CD4-positive, CD25-positive, alpha-beta regulatory T cell (primary cell): ENCODE measurements around the gene SLC38A8. TPM values are rescaled to one million over a fixed set of nuclear protein-coding genes. Genes with fewer than 3 reads are reported as not detected.

Experiments used
- ATAC-seq, 2 donors: fragments of 150-1000 bp; cut with Tn5 transposase; one replicate each; pipeline ENCODE4 v1.10.0; 2021; ENCODE audit warnings: low read depth in 2 of 2, moderate number of reproducible peaks in 2 of 2, moderate library complexity in 1 of 2
- DNase-seq, 3 donors: peaks; one replicate each; pipeline versions ENCODE4 v3.0.0 to v3.0.0-alpha.2; 2012 to 2022; ENCODE audit warnings: mixed read lengths in 1 of 3
- H3K27ac ChIP-seq: one replicate; pipeline ENCODE4 v1.7.0; 2013; ENCODE audit warnings: mild to moderate bottlenecking, low read length; ENCODE audit not compliant: insufficient read depth, poor library complexity, severe bottlenecking
- H3K27me3 ChIP-seq: one replicate; pipeline ENCODE4 v1.7.0; 2013; ENCODE audit warnings: low read length; ENCODE audit not compliant: control insufficient read depth, insufficient read depth
- H3K36me3 ChIP-seq: one replicate; pipeline ENCODE4 v1.7.0; 2013; ENCODE audit warnings: mild to moderate bottlenecking, low read length, moderate library complexity; ENCODE audit not compliant: control insufficient read depth, insufficient read depth
- H3K4me1 ChIP-seq: 2 replicates; pipeline ENCODE4 v1.7.0; 2013; ENCODE audit warnings: mild to moderate bottlenecking, low read length; ENCODE audit not compliant: insufficient read depth, control insufficient read depth, poor library complexity, severe bottlenecking
- H3K4me3 ChIP-seq: one replicate; pipeline ENCODE4 v1.7.0; 2013; ENCODE audit warnings: low read depth, mild to moderate bottlenecking, low read length, moderate library complexity
- H3K9me3 ChIP-seq, 2 experiments: 1 replicate in 1 of 2; 2 replicates in 1 of 2; pipeline ENCODE4 v1.7.0; 2013; ENCODE audit warnings: low read length in 2 of 2, mild to moderate bottlenecking in 1 of 2, moderate library complexity in 1 of 2; ENCODE audit not compliant: control insufficient read depth in 2 of 2
- H3K27ac Mint-ChIP-seq, 3 donors: one replicate each; pipeline ENCODE4 v1.8.0; 2020 to 2022; ENCODE audit warnings: mild to moderate bottlenecking in 3 of 3, mixed read lengths in 3 of 3, moderate library complexity in 2 of 3
- H3K27me3 Mint-ChIP-seq: one replicate; pipeline ENCODE4 v1.8.0; 2022; ENCODE audit warnings: mild to moderate bottlenecking, mixed read lengths
- H3K36me3 Mint-ChIP-seq: one replicate; pipeline ENCODE4 v1.8.0; 2020; ENCODE audit warnings: mixed read lengths
- H3K4me1 Mint-ChIP-seq, 4 donors: one replicate each; pipeline ENCODE4 v1.8.0; 2020 to 2022; ENCODE audit warnings: mixed read lengths in 4 of 4, mild to moderate bottlenecking in 1 of 4
- H3K4me3 Mint-ChIP-seq, 4 donors: one replicate each; pipeline ENCODE4 v1.8.0; 2020 to 2022; ENCODE audit warnings: mild to moderate bottlenecking in 4 of 4, mixed read lengths in 4 of 4, moderate library complexity in 3 of 4
- H3K9me3 Mint-ChIP-seq, 7 donors: one replicate each; pipeline ENCODE4 v1.8.0; 2020 to 2022; ENCODE audit warnings: mixed read lengths in 7 of 7, mild to moderate bottlenecking in 3 of 7, moderate library complexity in 2 of 7
- polyA plus RNA-seq, 4 donors: library from polyadenylated mRNA; unstranded; fragments of 300-500 nt; fragmentation: Illumina TruSeq; gene quantifications; one replicate each; pipeline ENCODE4 v1.2.3, GENCODE V29; 2021
- total RNA-seq: library from RNA; stranded (reverse); gene quantifications from one replicate; pipeline ENCODE4 v1.2.3, GENCODE V29; 2022

The SLC38A8 gene
- total and polyA plus RNA-seq, 5 donors from 2014 or later = not detected

DNA sequence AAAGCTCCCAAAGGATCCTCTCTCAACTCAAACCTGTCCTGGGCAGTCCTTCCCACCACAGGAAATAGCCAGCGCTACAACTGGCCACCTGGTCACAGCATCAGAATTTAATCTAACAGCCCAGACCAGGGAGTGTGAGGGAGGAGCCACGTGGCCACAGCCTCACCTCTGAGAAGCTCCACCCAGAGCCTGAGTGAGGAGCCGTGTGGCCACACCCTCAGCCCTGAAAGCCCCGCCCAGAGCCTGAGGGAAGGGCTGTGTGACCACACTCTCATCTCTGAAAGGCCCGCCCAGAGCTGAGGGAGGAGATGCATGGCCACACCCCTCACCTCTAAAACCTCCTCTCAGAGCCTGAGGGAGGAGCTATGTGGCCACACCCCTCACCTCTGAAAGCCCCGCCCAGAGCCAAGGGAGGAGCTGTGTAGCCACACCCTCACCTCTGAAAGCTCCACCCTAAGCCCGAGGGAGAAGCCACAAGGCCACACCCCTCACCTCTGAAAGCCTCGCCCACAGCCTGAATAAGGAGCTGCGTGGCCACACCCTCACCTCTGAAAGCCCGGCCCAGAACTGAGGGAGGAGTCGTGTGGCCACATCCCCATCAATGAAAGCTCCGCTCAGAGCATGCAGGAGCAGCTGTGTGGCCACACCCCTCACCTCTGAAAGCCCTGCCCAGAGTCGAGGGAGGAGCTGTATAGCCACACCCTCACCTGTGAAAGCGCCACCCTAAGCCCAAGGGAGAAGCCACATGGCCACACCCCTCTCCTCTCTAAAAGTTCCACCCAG lies 28.6 kb downstream of the SLC38A8 start:
- ATAC-seq (peak; percentile 49 to 64), DNase-seq (peak; percentile 22 to 64 (median 29))
- no peak overlapping the region for H3K27ac ChIP-seq
- H3K4me1 ChIP-seq = no peaks in the 10 kb centered on the region
- Mint-ChIP-seq H3K9me3 (peaks cover 0 to 3% (median 0%) of the 10 kb centered on the region in 7 donors), H3K27me3 (peaks cover 4% of the 10 kb centered on the region), H3K27ac (no peak overlapping the region), H3K36me3 (no peaks in the 10 kb centered on the region), H3K4me3 (peak overlapping the region in 1 of 4 donors; percentile 24), H3K4me1 (peaks cover 0 to 10% (median 4%) of the 10 kb centered on the region in 4 donors)
- H3K27me3 ChIP-seq = no peaks in the 10 kb centered on the region
- peaks cover 0 to 4% of the 10 kb centered on the region in 2 experiments for H3K9me3 ChIP-seq
- no peaks in the 10 kb centered on the region for H3K36me3 ChIP-seq
- no peak overlapping the region for H3K4me3 ChIP-seq

DNA sequence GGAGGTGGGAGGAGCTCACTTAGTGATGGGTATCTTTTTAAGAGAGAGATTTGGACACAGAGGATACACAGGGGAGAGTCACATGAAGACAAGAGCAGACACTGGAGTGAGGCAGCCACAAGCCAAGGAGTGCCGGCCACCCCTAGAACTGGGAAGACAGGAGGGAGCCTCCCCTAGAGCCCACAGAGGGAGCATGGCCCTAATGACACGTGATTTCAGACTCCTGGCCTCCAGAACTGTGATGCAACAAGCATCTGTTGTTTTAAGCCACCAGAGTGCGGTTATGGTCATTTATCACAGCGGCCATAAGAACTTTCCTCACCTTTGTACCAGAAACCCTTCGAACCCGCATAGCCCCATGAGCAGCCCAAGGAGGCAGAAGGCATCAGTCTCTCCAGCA lies 33.3 kb downstream of the SLC38A8 start:
- Histone ChIP-seq H3K27ac (no peak overlapping the region), H3K9me3 (peaks cover 0 to 4% of the 10 kb centered on the region in 2 experiments), H3K4me1 (no peaks in the 10 kb centered on the region), H3K27me3 (no peaks in the 10 kb centered on the region), H3K36me3 (no peaks in the 10 kb centered on the region), H3K4me3 (no peak overlapping the region)
- ATAC-seq (no peak), DNase-seq (no peak)
- Mint-ChIP-seq H3K36me3 (no peaks in the 10 kb centered on the region), H3K27me3 (peaks cover 12% of the 10 kb centered on the region), H3K4me3 (no peak overlapping the region), H3K9me3 (peaks cover 0 to 3% (median 0%) of the 10 kb centered on the region in 7 donors), H3K4me1 (peaks cover 0 to 3% (median under 1%) of the 10 kb centered on the region in 4 donors), H3K27ac (no peak overlapping the region)

DNA sequence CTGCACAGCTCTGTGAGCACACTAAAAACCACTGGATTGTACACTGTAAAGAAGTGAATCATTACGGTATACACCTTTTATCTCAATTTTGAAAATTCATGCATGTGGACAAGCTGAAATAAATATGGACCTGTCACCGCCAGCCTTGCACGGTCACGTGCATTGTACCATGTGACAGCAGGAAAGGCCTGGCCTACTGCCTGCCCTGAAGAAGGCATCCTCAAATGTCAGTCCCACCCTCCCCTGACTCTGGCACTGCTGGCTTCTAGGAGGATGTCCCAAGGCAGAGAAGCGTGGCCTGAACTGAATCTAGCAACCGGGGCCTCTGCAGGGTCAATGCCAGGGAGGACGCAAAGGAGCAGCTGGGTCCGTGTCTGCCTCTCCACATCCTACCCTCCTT lies 34.6 kb downstream of the SLC38A8 start:
- no peak for DNase-seq

DNA sequence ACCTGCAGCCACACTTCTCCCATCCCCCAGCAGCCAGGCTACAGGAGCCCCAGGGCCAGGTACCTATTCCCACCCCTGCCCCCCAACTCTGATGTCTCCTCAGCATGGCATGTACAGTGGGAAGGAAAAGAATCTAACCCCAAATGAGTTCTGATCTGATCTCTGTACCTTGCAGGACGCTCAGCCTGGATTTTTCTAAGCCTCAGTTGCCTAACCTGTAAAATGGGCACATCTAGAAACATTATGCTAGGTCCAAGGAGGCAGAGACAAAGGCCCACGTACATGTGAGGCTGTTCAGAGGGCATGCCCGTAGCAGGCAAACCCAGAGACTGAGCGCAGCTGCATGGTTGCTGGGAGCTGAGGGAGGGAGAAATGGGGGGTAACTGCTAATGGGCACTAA lies 35.1 kb downstream of the SLC38A8 start:
- ATAC-seq = no peak
- Histone ChIP-seq H3K36me3 (no peaks in the 10 kb centered on the region), H3K4me3 (no peak overlapping the region), H3K9me3 (no peaks in the 10 kb centered on the region), H3K4me1 (no peaks in the 10 kb centered on the region), H3K27me3 (no peaks in the 10 kb centered on the region), H3K27ac (no peak overlapping the region)
- Mint-ChIP-seq H3K36me3 (no peaks in the 10 kb centered on the region), H3K4me1 (no peaks in the 10 kb centered on the region), H3K4me3 (no peak overlapping the region), H3K9me3 (peaks cover 0 to 3% (median 0%) of the 10 kb centered on the region in 7 donors), H3K27ac (no peak overlapping the region), H3K27me3 (peaks cover 13% of the 10 kb centered on the region)
- DNase-seq = no peak

More for the DNA sequence above, 34.6 kb downstream of the SLC38A8 start:
- Histone ChIP-seq H3K4me3 (no peak overlapping the region), H3K27me3 (no peaks in the 10 kb centered on the region), H3K27ac (no peak overlapping the region), H3K4me1 (no peaks in the 10 kb centered on the region), H3K9me3 (no peaks in the 10 kb centered on the region), H3K36me3 (no peaks in the 10 kb centered on the region)
- no peak for ATAC-seq
- peaks cover 0 to 3% (median 0%) of the 10 kb centered on the region in 7 donors for H3K9me3 Mint-ChIP-seq
- H3K27me3 Mint-ChIP-seq = peaks cover 16% of the 10 kb centered on the region
- H3K4me3 Mint-ChIP-seq = no peak overlapping the region
- no peak overlapping the region for H3K27ac Mint-ChIP-seq
- no peaks in the 10 kb centered on the region for H3K36me3 Mint-ChIP-seq
- H3K4me1 Mint-ChIP-seq = no peaks in the 10 kb centered on the region

DNA sequence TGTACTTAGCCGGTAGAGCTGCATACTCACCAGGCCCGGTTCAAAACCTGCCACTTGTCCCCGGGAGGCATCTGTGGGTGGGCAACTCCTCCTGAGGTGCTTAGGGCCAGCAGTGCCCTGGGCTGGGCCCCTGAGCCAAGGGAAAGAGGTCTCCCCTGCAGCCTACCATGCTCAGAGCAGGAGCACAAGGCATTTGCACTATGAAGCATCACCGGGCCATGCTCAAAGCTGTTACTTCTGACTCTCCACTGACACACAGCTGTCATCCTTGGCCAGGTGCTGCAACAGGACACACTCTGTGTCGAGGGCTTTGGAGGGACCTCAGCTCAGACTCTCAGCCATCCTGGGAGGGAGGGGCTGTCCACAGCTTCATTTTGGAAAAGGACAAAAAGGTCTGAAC lies 37.2 kb downstream of the SLC38A8 start:
- Histone ChIP-seq H3K36me3 (no peaks in the 10 kb centered on the region), H3K27ac (no peak overlapping the region), H3K4me1 (no peaks in the 10 kb centered on the region), H3K4me3 (no peak overlapping the region), H3K27me3 (no peaks in the 10 kb centered on the region), H3K9me3 (no peaks in the 10 kb centered on the region)
- Mint-ChIP-seq H3K9me3 (peaks cover 0 to 3% (median 0%) of the 10 kb centered on the region in 7 donors), H3K27ac (no peak overlapping the region), H3K36me3 (no peaks in the 10 kb centered on the region), H3K4me1 (no peaks in the 10 kb centered on the region), H3K4me3 (no peak overlapping the region), H3K27me3 (peaks cover 11% of the 10 kb centered on the region)
- ATAC-seq = no peak
- no peak for DNase-seq

DNA sequence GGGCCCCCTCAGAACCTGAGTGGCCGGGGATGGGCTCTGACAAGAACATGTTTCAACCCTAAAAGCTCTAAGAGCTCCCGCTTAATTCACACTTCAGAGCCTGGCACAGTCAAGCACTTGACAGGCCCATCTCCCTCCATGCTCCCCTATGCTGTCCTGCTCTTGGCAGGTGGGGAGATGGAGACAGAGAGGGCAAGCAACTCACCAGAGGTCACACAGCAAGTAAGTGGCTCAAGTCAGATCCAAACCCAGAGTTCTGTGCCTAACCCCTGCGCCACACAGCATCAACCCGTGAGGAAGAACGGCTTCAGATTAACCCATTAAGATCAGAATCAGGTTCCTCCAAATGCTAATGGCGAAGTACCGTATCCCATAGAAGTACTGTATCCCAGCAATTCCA lies 38.2 kb downstream of the SLC38A8 start:
- no peaks in the 10 kb centered on the region for H3K36me3 Mint-ChIP-seq
- Histone ChIP-seq H3K4me1 (no peaks in the 10 kb centered on the region), H3K27ac (no peak overlapping the region), H3K36me3 (no peaks in the 10 kb centered on the region), H3K9me3 (no peaks in the 10 kb centered on the region), H3K4me3 (no peak overlapping the region), H3K27me3 (no peaks in the 10 kb centered on the region)
- DNase-seq = no peak
- H3K27me3 Mint-ChIP-seq = peaks cover 11% of the 10 kb centered on the region
- H3K4me3 Mint-ChIP-seq = peak overlapping the region in 1 of 4 donors; percentile 2
- H3K27ac Mint-ChIP-seq = no peak overlapping the region
- no peak for ATAC-seq
- no peaks in the 10 kb centered on the region for H3K4me1 Mint-ChIP-seq
- peaks cover 0 to 3% (median 0%) of the 10 kb centered on the region in 7 donors for H3K9me3 Mint-ChIP-seq

DNA sequence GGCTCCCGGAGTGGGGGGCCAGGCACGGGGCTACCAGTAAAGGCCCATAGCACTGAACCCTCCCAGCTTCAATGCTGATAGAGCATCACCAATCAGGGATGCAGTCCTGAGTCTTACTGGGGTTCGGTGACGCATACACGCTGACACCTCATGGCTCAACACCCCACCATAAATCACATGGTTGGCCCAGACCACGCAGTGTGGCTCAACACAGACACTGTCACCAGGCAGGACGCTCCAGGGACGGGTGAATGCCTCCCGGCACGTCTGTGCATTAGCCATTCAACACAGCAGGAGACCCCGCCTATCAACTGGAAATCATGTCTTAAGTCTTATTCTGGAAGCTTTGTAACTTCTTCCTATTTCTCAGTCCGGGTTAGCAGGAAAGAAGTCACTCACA lies 39.6 kb downstream of the SLC38A8 start:
- Histone ChIP-seq H3K36me3 (no peaks in the 10 kb centered on the region), H3K27ac (no peak overlapping the region), H3K27me3 (no peaks in the 10 kb centered on the region), H3K4me1 (no peaks in the 10 kb centered on the region), H3K4me3 (no peak overlapping the region), H3K9me3 (no peaks in the 10 kb centered on the region)
- H3K36me3 Mint-ChIP-seq = no peaks in the 10 kb centered on the region
- ATAC-seq (no peak), DNase-seq (no peak)
- H3K27ac Mint-ChIP-seq = no peak overlapping the region
- H3K4me1 Mint-ChIP-seq = no peaks in the 10 kb centered on the region
- H3K9me3 Mint-ChIP-seq = peaks cover 0 to 3% (median 0%) of the 10 kb centered on the region in 7 donors
- no peak overlapping the region for H3K4me3 Mint-ChIP-seq
- H3K27me3 Mint-ChIP-seq = peaks cover 11% of the 10 kb centered on the region

DNA sequence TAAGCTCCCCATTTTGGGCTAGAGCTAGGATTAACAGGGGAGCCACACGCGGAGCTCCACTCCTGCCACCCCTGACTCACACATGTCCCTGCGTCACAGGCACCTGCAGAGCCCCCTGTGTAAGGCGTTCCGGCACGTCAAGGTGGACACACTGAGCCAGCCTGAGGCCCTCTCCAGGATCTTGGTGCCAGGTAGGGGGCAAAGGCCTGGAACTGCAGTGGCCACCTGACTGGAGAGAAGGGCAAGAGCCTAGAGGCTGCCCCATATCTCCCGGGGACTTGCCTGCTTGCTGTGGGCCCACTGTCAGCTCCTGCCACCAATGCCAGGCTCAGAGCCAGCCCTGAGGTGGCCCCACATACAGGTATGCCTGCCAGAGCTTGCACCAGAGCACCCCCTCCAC lies 40.9 kb downstream of the SLC38A8 start:
- Histone ChIP-seq H3K27me3 (no peaks in the 10 kb centered on the region), H3K4me3 (no peak overlapping the region), H3K36me3 (no peaks in the 10 kb centered on the region), H3K9me3 (no peaks in the 10 kb centered on the region), H3K4me1 (no peaks in the 10 kb centered on the region), H3K27ac (no peak overlapping the region)
- Mint-ChIP-seq H3K4me3 (no peak overlapping the region), H3K27ac (no peak overlapping the region), H3K9me3 (peaks cover 0 to under 1% (median 0%) of the 10 kb centered on the region in 7 donors), H3K36me3 (no peaks in the 10 kb centered on the region), H3K4me1 (no peaks in the 10 kb centered on the region), H3K27me3 (peaks cover 7% of the 10 kb centered on the region)
- ATAC-seq (no peak), DNase-seq (no peak)
